ENCODE data around the gene SMC1B.
"Not testable (repeated sequence)": the region's sequence is repeated elsewhere in the genome, so short reads cannot be mapped to it uniquely, and the experiment has no call there.

DNA sequence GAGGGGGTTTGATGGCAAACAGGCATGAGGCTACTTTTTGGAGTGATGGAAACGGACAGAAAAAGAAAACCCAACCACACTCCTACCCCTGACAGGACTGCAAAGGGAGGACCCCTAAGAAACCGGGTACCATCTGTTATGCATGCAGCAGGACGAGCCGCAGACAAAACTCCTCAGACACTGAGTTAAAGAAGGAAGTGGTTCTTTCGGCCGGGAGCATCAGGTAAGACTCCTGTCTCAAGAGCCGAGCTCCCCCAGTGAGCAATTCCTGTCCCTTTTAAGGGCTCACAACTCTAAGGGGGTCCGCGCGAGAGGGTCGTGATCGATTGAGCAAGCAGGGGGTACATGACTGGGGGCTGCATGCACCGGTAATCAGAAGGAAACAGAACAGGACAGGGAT is 27.3 kb upstream of the SMC1B start:
- TF ChIP-seq POLR2AphosphoS5, POLR2A (IDR thresholded peaks at IDR 0.05; ENCODE audit: low read depth, low read length): not testable (repeated sequence)

All from GM12892 (cell line).